ENCODE measurements around the gene CIROP. TPM values are rescaled to one million over a fixed set of nuclear protein-coding genes. Genes with fewer than 3 reads are reported as not detected.
"Not testable (repeated sequence)": the region's sequence is repeated elsewhere in the genome, so short reads cannot be mapped to it uniquely, and the experiment has no call there.

The CIROP gene
- total RNA-seq, 1 donor from 2014 or later: not detected

GRCh38 chr14:23119363-23120327 is 14.9 kb upstream of the CIROP start:
- intact Hi-C loops (cut with DNase I): loop anchor here (2.0 to 5.0 kb wide), 2 partner anchors 35 to 178 kb away; no protein-coding TSS in a partner anchor
- ATAC-seq: no peak

DNA sequence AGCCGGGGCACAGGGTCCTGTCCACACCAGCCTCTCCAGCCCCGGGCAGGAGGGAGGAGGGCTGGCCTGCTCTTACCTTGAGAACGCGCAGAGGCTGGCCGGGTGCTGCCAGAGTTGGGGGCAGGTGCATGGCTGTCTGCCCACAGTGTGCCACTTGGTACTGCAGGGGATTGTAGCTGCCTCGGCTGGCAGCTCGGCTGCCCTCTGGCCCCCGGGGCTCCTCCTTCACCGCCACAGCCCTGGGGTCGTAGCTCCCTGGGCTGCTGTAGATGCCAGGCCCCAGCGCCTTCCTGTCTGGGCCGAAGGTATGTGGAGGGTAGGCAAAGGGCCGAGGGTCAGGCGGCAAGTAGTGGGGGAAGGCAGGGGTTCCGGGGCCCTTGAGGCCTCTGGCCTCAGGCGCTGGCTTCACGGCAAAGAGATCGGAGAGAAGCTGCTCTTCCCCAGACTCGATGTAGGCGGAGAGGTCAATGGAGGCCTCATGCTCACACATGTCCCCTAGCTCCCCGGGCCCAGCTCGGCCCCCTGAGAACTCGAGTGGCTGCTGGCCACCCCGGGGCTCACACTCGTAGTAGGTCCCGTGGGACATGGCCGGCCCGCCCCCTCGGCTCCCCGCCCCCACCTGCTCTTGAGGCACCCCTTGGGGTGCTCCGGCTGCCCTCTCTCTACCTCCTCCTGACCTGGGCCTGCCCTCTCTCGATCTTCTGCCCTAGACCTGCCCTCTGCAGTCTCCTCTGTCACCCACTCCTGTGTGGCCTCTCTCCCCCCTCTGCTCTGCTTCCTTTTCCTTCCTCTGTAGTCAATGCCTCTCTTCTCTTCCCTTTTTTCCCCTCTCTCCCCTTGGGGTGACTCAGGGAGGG is 13.9 kb upstream of the CIROP start, which contains the start of gene CEBPE:
Gene CEBPE, minus strand, starts transcription at position 750 of the 857 bp plus-strand sequence. Its CDS starts 164 bp downstream, at position 586.
- intact Hi-C loops (cut with DNase I): no loop called here
- no peak for ATAC-seq

More at GRCh38 chr14:23119363-23120327, 14.9 kb upstream of the CIROP start:
- DNase-seq (ENCODE audit: missing footprints): peak; percentile 68

GRCh38 chr14:23117371-23118020 is 12.7 kb upstream of the CIROP start:
- intact Hi-C loops (cut with DNase I): no loop called here
- ATAC-seq: no peak
- peak; percentile 79 for DNase-seq (ENCODE audit: missing footprints)

More for the DNA sequence above, 13.9 kb upstream of the CIROP start, which contains the start of gene CEBPE:
- DNase-seq (ENCODE audit: missing footprints): no peak

GRCh38 chr14:23115918-23116317 is 11.1 kb upstream of the CIROP start:
- intact Hi-C loops (cut with DNase I): no loop called here
- no peak for DNase-seq (ENCODE audit: missing footprints)
- no peak for ATAC-seq

- no peak for ATAC-seq
- intact Hi-C loops (cut with DNase I): no loop called here
- no peak for DNase-seq (ENCODE audit: missing footprints)
Measured at GRCh38 chr14:23115039-23115731, 10.4 kb upstream of the CIROP start.

- intact Hi-C loops (cut with DNase I): no loop called here
- ATAC-seq (no peak), DNase-seq (ENCODE audit: missing footprints) (no peak)
Measured at GRCh38 chr14:23114669-23115038, 9.9 kb upstream of the CIROP start.

GRCh38 chr14:23114120-23114458 is 9.3 kb upstream of the CIROP start:
- ATAC-seq (no peak), DNase-seq (ENCODE audit: missing footprints) (no peak)
- intact Hi-C loops (cut with DNase I): no loop called here

- no peak for ATAC-seq
Measured at GRCh38 chr14:23113431-23114119, 8.8 kb upstream of the CIROP start.

GRCh38 chr14:23112359-23113178 is 7.8 kb upstream of the CIROP start:
- DNase-seq (ENCODE audit: missing footprints): no peak
- ATAC-seq: peak; percentile 56
- intact Hi-C loops (cut with DNase I): no loop called here

More at GRCh38 chr14:23113431-23114119, 8.8 kb upstream of the CIROP start:
- intact Hi-C loops (cut with DNase I): no loop called here
- DNase-seq (ENCODE audit: missing footprints): no peak

DNA sequence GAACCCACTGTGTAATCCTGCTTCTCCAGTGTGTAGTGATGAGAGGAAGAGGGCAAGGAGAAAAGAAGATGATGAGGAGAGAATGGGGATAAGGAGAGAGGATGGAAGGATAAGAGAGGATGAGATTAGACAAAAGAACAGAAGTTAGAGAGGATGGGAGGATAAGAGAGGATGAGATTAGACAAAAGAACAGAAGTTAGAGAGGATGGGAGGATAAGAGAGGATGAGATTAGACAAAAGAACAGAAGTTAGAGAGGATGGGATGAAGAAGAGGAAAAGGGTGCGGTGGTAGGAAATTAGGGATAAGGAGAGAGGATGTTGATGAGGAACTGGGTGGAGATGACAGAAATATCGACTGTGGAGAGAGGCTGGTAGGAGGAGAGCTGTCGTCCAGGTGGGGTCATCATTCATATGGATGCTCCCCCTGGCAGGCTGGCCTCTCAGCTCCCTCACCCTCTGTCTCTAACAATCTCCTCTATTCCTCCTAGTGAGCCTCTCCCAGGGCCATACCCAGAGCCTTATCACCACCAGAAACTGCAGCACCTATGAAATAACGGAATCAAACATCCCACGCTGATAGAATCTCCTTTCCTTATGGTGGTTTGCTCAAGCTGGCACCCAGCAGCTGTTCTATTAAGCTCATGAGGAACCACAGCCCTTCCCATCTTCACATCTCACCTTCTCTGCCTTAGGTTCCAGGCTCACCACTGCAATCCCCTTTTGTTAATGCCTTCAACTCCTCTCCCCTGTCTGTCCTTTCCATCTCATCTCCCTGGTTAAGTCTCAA is 6.0 kb upstream of the CIROP start:
- intact Hi-C loops (cut with DNase I): no loop called here
- DNase-seq (ENCODE audit: missing footprints) (no peak), ATAC-seq (no peak)

DNA sequence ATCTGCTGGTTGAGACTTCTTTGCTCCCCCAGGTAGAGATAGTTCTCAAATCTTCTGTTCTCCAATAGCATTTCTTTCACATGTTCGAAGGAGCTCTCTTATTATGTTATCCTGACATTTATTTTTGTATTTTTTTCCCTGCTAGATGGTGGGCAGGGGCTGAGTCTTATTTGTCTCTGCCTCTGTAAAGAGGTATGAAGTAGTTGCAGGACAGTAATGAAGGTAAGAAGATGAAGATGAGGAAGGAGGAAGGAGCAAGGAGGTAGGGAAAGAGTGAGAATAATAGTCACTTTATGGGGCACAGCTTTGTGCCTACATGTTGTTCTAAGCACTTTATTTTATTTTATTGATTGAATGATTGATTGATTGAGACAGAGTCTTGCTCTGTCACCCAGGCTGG is 5.0 kb upstream of the CIROP start:
- DNase-seq (ENCODE audit: missing footprints): no peak
- no peak for ATAC-seq
- intact Hi-C loops (cut with DNase I): no loop called here

GRCh38 chr14:23108169-23108568 is 3.4 kb upstream of the CIROP start:
- ATAC-seq; intact Hi-C loops (cut with DNase I); DNase-seq (ENCODE audit: missing footprints): not testable (repeated sequence)

DNA sequence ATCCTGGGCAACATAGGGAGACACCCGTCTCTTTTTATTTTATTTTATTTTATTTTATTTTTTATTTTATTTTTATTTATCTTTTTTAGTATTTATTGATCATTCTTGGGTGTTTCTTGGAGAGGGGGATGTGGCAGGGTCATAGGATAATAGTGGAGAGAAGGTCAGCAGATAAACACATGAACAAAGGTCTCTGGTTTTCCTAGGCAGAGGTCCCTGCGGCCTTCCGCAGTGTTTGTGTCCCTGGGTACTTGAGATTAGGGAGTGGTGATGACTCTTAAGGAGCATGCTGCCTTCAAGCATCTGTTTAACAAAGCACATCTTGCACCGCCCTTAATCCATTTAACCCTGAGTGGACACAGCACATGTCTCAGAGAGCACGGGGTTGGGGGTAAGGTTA is 2.8 kb upstream of the CIROP start:
- intact Hi-C loops (cut with DNase I); ATAC-seq; DNase-seq (ENCODE audit: missing footprints): not testable (repeated sequence)

- ATAC-seq (no peak), DNase-seq (ENCODE audit: missing footprints) (no peak)
- intact Hi-C loops (cut with DNase I): no loop called here
Measured at GRCh38 chr14:23106747-23107045, 1.9 kb upstream of the CIROP start.

- intact Hi-C loops (cut with DNase I): no loop called here
- no peak for ATAC-seq
- DNase-seq (ENCODE audit: missing footprints): no peak
Measured at GRCh38 chr14:23105348-23105824, 597 bp upstream of the CIROP start.

DNA sequence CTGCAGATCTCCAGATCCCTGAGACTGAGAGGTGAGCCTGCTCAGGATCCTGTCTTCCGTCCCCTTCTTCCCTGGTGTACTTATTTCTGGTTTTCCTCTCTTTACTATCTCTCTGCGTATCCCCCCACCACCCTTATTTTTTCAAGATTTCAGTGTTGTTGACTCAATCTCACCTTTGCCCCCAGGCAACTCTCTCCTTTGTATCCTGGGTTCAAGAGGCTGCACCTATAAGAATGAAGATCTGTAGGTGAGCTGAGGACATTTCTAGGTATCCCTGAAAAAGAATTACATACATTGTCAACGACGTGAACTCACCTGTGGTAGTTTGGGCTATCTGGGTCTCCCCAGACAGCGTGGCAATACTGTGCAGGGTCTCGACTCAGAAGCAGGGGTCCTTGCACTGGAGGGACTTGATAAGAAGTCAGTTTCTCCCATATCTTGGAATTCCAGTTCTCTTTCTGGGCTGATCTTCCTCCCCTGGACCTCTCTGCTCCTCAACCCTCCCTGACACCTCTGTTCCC is 659 bp downstream of the CIROP start:
- intact Hi-C loops (cut with DNase I): loop anchor here (5.0 kb wide), 1 partner anchor 42 kb away; no protein-coding TSS in a partner anchor
- DNase-seq (ENCODE audit: missing footprints) (no peak), ATAC-seq (no peak)

Data from Right ventricle myocardium inferior (tissue), 1 donor.